Kidney (tissue), 14 donors: ENCODE results near the gene COX7A1. TPM values are rescaled to one million over a fixed set of nuclear protein-coding genes. Genes with fewer than 3 reads are reported as not detected.
A peak's percentile ranks its signal among the peaks of the same experiment; 100 is the strongest.

Source experiments
- DNase-seq, 5 donors: peaks; one replicate each; pipeline ENCODE4 v3.0.0-alpha.2; 2013 to 2020
- FAIRE-seq: peaks from 2 replicates; lab custom pipeline; 2012; peaks lifted over from hg19 to GRCh38; lab: Jason Lieb, UNC
- H3K27ac ChIP-seq, 2 donors: one replicate each; pipeline ENCODE4 v1.7.0; 2013; ENCODE audit warnings: low read depth in 2 of 2, low read length in 2 of 2, inconsistent platforms in 1 of 2
- H3K27me3 ChIP-seq: one replicate; pipeline ENCODE4 v1.7.1; 2013; ENCODE audit warnings: low read length, inconsistent platforms; ENCODE audit not compliant: control insufficient read depth, insufficient read depth
- H3K36me3 ChIP-seq, 3 donors: one replicate each; pipeline versions ENCODE4 v1.7.0 to v1.7.1; 2013; ENCODE audit warnings: low read length in 3 of 3, control low read depth in 1 of 3, inconsistent platforms in 1 of 3; ENCODE audit not compliant: insufficient read depth in 3 of 3, control insufficient read depth in 2 of 3
- H3K4me1 ChIP-seq, 3 donors: one replicate each; pipeline versions ENCODE4 v1.7.0 to v1.7.1; 2013; ENCODE audit warnings: low read length in 3 of 3, inconsistent platforms in 1 of 3, low read depth in 1 of 3; ENCODE audit not compliant: control insufficient read depth in 2 of 3, insufficient read depth in 2 of 3
- H3K4me3 ChIP-seq, 3 donors: one replicate each; pipeline versions ENCODE4 v1.7.0 to v1.8.1; 2013; ENCODE audit warnings: low read length in 3 of 3, control low read depth in 1 of 3, inconsistent platforms in 1 of 3
- H3K9ac ChIP-seq, 3 donors: one replicate each; pipeline versions ENCODE4 v1.7.0 to v1.7.1; 2013; ENCODE audit warnings: low read length in 3 of 3, control low read depth in 1 of 3, inconsistent platforms in 1 of 3
- H3K9me3 ChIP-seq, 3 donors: one replicate each; pipeline versions ENCODE4 v1.7.0 to v1.7.1; 2013; ENCODE audit warnings: low read length in 3 of 3, control low read depth in 1 of 3, inconsistent platforms in 1 of 3; ENCODE audit not compliant: control insufficient read depth in 2 of 3, insufficient read depth in 1 of 3
- intact Hi-C: fragments of 100-400 bp; cut with DNase I; formaldehyde crosslinking; loops from one replicate; pipeline ENCODE4 v1.11.1; 2022
- polyA plus RNA-seq: library from polyadenylated mRNA; stranded (reverse); fragments of 350-450 nt; fragmentation: Illumina TruSeq; extraction: RNeasy Lipid Tissue Mini Kit (QIAGEN cat#74804); gene quantifications from one replicate; pipeline ENCODE4 v1.2.3, GENCODE V29; 2014; ENCODE audit warnings: low read depth, low replicate concordance; ENCODE audit not compliant: insufficient read depth
- total RNA-seq: library from RNA; stranded (reverse); fragmentation: NEBNext Ultra II Directional; extraction: Animal tissue kit (Norgen Biotek cat#: 25700); gene quantifications from one replicate; pipeline ENCODE4 v1.2.1, GENCODE V29; 2021
- TF ChIP-seq, protein P1 (sequence below): IDR thresholded peaks from 3 replicates; pipeline ENCODE4 v1.5.1; 2012; ENCODE audit warnings: mild to moderate bottlenecking, moderate library complexity, borderline replicate concordance; ENCODE audit not compliant: insufficient read depth; ENCODE audit errors: extremely low read depth
- donor health status: control.
- donor health status: control.
- donor health status: control.
- donor health status: control.
- donor health status: control.
- donor health status: DM: yes; HTN: yes; CAD: no.
- donor health status: Normal renal cell carcinoma (clear cell type).

The COX7A1 gene
- total and polyA plus RNA-seq, 2 donors from 2014 or later = 56.2 to 199 TPM

DNA sequence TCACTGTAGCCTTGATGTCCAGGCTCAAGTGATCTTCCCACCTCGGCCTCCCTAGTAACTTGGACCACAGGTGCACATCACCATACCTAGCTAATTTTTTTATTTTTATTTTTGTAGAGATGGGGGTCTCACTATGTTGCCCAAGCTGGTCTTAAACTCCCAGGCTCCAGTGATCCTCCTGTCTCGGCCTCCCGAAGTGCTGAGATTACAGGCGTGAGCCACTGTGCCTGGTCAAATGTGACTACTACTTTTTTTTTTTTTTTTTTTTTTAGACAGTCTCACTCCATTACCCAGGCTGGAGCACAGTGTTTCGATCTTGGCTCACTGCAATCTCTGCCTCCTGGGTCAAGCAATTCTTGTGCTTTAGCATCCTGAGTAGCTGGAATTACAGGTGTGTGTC lies 20.6 kb upstream of the COX7A1 start:
- H3K9ac ChIP-seq = no peak overlapping the region
- H3K27me3 ChIP-seq = no peaks in the 10 kb centered on the region
- H3K36me3 ChIP-seq = no peaks in the 10 kb centered on the region
- TF ChIP-seq, protein P1, sequence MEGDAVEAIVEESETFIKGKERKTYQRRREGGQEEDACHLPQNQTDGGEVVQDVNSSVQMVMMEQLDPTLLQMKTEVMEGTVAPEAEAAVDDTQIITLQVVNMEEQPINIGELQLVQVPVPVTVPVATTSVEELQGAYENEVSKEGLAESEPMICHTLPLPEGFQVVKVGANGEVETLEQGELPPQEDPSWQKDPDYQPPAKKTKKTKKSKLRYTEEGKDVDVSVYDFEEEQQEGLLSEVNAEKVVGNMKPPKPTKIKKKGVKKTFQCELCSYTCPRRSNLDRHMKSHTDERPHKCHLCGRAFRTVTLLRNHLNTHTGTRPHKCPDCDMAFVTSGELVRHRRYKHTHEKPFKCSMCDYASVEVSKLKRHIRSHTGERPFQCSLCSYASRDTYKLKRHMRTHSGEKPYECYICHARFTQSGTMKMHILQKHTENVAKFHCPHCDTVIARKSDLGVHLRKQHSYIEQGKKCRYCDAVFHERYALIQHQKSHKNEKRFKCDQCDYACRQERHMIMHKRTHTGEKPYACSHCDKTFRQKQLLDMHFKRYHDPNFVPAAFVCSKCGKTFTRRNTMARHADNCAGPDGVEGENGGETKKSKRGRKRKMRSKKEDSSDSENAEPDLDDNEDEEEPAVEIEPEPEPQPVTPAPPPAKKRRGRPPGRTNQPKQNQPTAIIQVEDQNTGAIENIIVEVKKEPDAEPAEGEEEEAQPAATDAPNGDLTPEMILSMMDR = no peak
- intact Hi-C loops = loop anchor here (5.0 kb wide), 1 partner anchor 51 kb away; no protein-coding TSS in a partner anchor
- H3K4me1 ChIP-seq = peaks cover 0 to 2% (median 0%) of the 10 kb centered on the region in 3 donors
- DNase-seq (no peak), FAIRE-seq (no peak)
- H3K9me3 ChIP-seq = no peaks in the 10 kb centered on the region
- H3K27ac ChIP-seq = no peak overlapping the region
- H3K4me3 ChIP-seq = no peak overlapping the region

DNA sequence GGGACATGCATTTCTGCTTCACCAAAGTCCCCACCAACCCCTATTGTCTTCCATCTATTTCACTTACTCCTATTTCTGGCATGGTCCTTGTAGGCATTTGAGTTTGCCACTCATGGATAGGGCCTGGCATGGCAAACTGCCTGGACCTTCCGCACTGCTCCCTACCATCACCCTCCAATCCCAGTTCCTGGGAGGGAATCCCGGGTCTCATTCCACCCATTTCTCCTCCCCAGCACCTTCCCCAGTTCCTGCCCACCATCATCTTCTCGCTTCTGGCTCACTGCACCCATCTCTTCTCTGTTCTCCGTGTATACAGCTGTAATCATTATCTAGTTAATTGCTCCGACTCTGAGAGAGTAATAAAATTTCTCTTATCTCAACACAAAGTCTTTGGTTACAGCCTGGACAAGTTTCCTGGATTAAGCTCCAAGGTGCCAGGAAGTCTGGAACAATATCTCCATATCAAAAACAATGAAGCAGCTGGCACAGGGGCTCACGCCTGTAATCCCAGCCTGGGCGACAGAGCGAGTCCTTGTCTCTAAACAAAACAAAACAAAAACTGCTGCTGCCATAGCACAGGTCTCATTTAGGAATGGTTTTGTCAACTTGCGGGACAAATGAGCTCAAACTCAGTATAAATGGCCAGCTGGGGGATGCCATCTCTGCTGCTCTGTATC lies 17.0 kb upstream of the COX7A1 start:
- Histone ChIP-seq H3K36me3 (no peaks in the 10 kb centered on the region), H3K27ac (peak overlapping the region in 1 of 2 donors; percentile 13), H3K4me3 (no peak overlapping the region), H3K27me3 (no peaks in the 10 kb centered on the region), H3K9me3 (no peaks in the 10 kb centered on the region), H3K9ac (peak overlapping the region in 1 of 3 donors; percentile 34), H3K4me1 (peaks cover 0 to 2% (median 0%) of the 10 kb centered on the region in 3 donors)
- FAIRE-seq = no peak
- TF ChIP-seq, protein P1 = no peak
- intact Hi-C loops = no loop called here
- DNase-seq = peak in 4 of 5 donors; percentile 75 to 93 (median 90)

- intact Hi-C loops = no loop called here
- Histone ChIP-seq H3K4me3 (no peak overlapping the region), H3K9me3 (no peaks in the 10 kb centered on the region), H3K4me1 (no peaks in the 10 kb centered on the region), H3K9ac (no peak overlapping the region), H3K27ac (no peak overlapping the region), H3K27me3 (no peaks in the 10 kb centered on the region), H3K36me3 (peaks cover 0 to 2% (median 0%) of the 10 kb centered on the region in 3 donors)
- DNase-seq (no peak), FAIRE-seq (no peak)
- TF ChIP-seq, protein P1 = no peak
Measured at GRCh38 chr19:36163813-36164212, 11.6 kb upstream of the COX7A1 start.
